ENCODE data around the gene PLEKHO1. TPM values are rescaled to one million over a fixed set of nuclear protein-coding genes. Genes with fewer than 3 reads are reported as not detected.
"Not testable (repeated sequence)": the region's sequence is repeated elsewhere in the genome, so short reads cannot be mapped to it uniquely, and the experiment has no call there.

PLEKHO1 gene
- 56.4 TPM for total RNA-seq

- DNase-seq (ENCODE audit: low spot score) = peak; percentile 84
These were observed at the start of gene PLEKHO1 for GRCh38 chr1:150149271-150150132. PLEKHO1 (plus strand) TSS chr1:150149916; CDS start chr1:150150258, 342 bp downstream.

- no peak for DNase-seq (ENCODE audit: low spot score)
These were observed 46.7 kb upstream of the PLEKHO1 start for GRCh38 chr1:150102986-150103385.

DNA sequence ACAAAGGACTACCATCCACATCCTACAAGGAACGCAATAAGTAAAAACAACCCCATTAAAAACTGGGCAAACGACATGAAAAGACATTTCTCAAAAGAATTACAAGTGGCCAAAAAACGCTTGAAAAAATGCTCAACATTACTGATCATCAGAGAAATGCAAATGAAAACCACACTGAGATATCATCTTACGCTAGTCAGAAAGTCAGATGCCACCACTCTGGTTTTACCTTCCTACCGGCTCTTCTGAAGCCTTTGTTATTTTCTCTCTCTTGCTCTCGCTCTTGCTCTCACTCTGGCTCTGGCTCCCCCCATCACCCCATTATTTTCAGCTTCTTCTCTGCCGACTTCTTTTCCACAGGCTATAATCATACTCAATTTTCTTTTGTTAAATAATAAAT is 43.4 kb upstream of the PLEKHO1 start:
- DNase-seq (ENCODE audit: low spot score) = no peak

GRCh38 chr1:150109586-150109985 is 40.1 kb upstream of the PLEKHO1 start:
- no peak for DNase-seq (ENCODE audit: low spot score)

DNA sequence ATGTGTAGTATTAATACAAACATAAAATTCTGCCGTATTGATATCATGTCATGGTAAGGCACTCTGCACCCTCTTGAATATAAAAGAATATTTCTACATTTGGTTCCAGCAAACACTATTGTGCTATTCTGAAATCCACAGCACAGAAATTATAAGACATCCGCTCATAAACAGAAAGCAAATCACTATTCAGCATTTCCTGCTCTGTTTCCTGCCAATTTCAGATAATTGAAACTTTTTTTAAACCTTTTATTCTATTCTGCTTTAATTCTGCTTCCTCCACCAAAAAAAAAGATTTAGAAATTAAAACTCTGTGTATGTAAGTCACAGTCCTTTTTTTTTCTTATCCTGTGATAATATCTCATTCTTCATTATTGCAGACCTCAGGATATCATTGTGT is 39.6 kb upstream of the PLEKHO1 start:
- no peak for DNase-seq (ENCODE audit: low spot score)

GRCh38 chr1:150111670-150112069 is 38.0 kb upstream of the PLEKHO1 start:
- no peak for DNase-seq (ENCODE audit: low spot score)

GRCh38 chr1:150115121-150115520 is 34.6 kb upstream of the PLEKHO1 start:
- DNase-seq (ENCODE audit: low spot score) = no peak

- no peak for DNase-seq (ENCODE audit: low spot score)
These were observed 31.0 kb upstream of the PLEKHO1 start for GRCh38 chr1:150118716-150119115.

DNA sequence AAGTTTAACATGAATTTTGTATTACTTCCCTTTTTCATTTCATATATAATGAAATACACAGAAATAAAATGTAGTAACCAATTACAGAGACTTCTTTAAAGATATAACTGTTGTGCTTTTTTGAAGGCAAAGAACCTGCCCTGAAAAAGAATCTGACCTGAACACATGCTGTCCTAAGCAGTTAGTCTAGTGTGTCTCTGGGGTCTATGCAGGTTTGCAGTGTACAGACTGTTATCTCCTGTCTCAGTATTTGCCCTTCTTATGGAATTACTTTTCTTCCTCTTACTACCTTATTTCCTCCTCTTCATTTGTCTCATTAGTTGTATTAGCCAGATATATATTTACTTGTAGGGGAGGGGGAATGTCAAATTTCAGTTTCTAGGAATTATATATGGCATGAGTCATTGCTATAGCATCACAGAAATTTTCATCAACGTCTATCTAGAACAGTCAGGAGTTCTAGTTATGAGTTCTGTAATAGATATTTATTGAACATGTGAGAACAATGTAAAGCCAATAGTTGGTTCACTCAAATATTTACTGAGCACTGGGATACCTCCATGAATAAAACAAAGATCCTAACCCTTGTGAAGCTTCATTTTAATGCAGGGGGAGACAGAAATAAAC is 28.4 kb upstream of the PLEKHO1 start:
- no peak for DNase-seq (ENCODE audit: low spot score)

- DNase-seq (ENCODE audit: low spot score) = no peak
These were observed 22.9 kb upstream of the PLEKHO1 start for GRCh38 chr1:150126811-150127210.

GRCh38 chr1:150127464-150127863 is 22.3 kb upstream of the PLEKHO1 start:
- DNase-seq (ENCODE audit: low spot score) = no peak

DNA sequence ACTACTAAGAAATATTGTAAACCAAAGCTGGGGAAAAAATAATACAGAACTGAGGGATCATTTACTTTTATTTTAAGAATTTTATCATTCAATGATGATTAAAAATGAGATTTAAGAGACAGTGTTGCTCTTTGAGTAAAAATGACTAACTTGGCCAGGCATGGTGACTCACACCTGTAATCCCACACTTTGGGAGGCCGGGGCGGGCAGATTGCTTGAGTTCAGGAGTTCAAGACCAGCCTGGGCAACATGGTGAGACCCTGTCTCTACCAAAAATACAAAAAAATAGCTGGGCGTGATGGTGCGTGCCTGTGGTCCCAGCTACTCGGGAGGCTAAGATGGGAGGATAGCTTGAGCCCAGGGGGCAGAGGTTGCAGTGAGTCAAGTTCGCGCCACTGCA is 21.8 kb upstream of the PLEKHO1 start:
- no peak for DNase-seq (ENCODE audit: low spot score)

- no peak for DNase-seq (ENCODE audit: low spot score)
These were observed 17.3 kb upstream of the PLEKHO1 start for GRCh38 chr1:150132372-150132771.

- DNase-seq (ENCODE audit: low spot score) = no peak
These were observed 15.2 kb upstream of the PLEKHO1 start for GRCh38 chr1:150134537-150134936.

- not testable (repeated sequence) for DNase-seq (ENCODE audit: low spot score)
These were observed 14.3 kb upstream of the PLEKHO1 start for GRCh38 chr1:150135400-150135799.

DNA sequence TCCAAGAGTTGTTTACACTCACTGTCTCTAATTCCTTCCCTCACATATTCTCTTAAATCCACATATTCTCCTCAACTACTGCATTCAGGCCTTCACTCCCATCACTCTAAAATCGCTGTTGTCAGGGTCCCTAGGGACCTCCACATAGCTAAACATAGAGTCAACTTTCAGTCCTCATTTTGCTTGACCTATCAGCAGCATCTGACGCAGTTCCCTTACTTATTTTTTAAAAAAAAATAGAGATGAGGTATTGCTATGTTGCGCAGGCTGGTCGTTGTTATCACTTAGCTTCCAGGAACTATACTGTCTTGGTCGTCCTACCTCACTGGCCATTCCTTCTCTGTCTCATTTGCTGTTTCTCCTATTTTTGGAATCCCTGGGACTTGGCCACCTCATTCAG is 11.7 kb upstream of the PLEKHO1 start:
- DNase-seq (ENCODE audit: low spot score) = no peak

GRCh38 chr1:150141452-150141851 is 8.3 kb upstream of the PLEKHO1 start:
- DNase-seq (ENCODE audit: low spot score) = no peak

DNA sequence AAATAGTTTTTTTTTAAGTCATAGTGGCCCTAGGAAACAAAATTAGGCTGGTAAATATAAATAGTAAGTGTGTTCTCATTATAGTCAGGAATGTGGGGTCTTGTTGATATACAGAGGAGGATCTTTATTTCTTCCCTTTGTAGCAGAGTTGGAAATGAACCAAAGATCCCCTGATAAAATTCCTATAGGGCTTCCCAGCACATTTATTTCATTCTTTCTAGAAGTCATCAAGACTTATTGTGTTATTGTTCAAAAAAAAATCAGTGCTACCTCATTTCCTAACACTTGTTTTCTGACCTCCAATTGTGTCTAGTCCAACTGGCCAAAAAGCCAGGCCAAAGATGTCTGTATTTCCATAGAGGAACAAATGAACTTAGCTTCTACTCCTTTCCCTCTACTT is 7.6 kb upstream of the PLEKHO1 start:
- DNase-seq (ENCODE audit: low spot score) = no peak

GRCh38 chr1:150144606-150145005 is 5.1 kb upstream of the PLEKHO1 start:
- DNase-seq (ENCODE audit: low spot score) = no peak

DNA sequence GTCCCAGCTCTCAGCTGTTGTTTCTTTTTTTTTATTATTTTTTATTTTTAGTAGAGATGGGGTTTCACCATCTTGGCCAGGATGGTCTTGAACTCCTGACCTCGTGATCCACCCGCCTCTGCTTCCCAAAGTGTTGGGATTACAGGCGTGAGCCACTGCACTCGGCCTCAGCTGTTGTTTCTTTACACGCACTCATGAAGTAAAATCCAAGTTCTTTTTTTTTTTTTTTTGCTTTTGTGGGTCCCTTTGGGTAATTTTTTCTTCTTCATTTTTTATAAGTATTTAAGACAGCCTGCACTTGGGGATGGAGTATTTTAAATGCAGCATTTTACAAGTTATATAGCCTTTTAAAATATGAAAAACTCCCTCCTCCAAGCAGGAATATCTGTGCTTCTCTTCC is 3.7 kb upstream of the PLEKHO1 start:
- not testable (repeated sequence) for DNase-seq (ENCODE audit: low spot score)

GRCh38 chr1:150146849-150147542 is 2.7 kb upstream of the PLEKHO1 start:
- DNase-seq (ENCODE audit: low spot score) = no peak

GRCh38 chr1:150148837-150149270 is 862 bp upstream of the PLEKHO1 start:
- no peak for DNase-seq (ENCODE audit: low spot score)

All from mucosa of gallbladder (tissue), 1 donor.